Measurements from ENCODE around the gene ELMO1. TPM values are rescaled to one million over a fixed set of nuclear protein-coding genes. Genes with fewer than 3 reads are reported as not detected.

ELMO1 gene
- total and polyA plus RNA-seq, 2 experiments from 2014 or later: 19.7 to 28.7 TPM

DNA sequence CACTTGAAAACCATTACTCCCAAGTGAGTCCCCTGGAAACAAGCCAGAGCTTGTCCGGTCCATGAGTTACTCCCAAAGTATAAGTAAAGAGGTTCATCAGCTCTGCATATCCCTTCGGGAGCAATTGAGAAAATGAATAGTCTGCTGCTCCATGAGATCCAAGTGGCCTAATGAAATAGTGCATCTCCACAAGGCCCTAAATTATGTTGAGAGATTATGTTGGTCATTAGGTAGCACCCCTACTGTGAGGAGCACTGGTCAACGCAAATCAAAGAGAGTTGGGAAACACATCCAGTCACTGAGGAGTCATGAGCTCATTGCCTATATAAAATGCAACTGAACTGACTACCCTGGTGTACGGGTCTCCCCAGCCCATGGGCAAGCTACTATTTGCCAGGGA, 518.9 kb downstream of the ELMO1 start:
- no peaks in the 10 kb centered on the region for H3K9me3 ChIP-seq (ENCODE audit: low read depth)
- no peaks in the 10 kb centered on the region for H3K27me3 ChIP-seq

DNA sequence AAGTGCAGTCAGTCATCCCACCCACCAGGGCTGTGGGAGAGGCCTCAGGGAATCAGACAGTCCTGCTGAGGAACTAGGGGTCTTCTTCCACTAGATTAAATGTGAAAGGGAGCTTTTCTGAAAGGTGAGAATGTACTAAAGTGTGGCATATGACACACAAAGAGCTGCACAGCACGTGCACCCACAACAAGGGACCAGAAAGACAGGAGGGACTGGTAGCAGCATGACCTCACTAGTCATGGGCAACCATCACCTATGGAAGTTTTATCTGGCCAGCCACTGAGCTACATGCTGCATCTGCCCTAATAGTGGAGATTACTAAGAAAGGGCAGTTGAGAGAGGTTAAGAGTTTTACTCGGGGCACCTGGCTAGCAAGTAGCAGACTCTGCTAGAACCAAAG, 519.9 kb downstream of the ELMO1 start:
- no peaks in the 10 kb centered on the region for H3K36me3 ChIP-seq (replicated peaks; ENCODE audit: insufficient read depth, low read depth)
- H3K79me2 ChIP-seq: no peaks in the 10 kb centered on the region
- H3K9me3 ChIP-seq (ENCODE audit: low read depth): no peaks in the 10 kb centered on the region
- no peak overlapping the region for H3K4me2 ChIP-seq
- no peaks in the 10 kb centered on the region for H3K4me1 ChIP-seq (ENCODE audit: insufficient read depth)
- WGBS (ENCODE audit: low lambda C conversion rate, missing lambda C conversion rate): 86% methylated on average over 2 of the region's 2 CpGs
- H4K20me1 ChIP-seq (ENCODE audit: insufficient read depth, poor library complexity, severe bottlenecking): no peaks in the 10 kb centered on the region
- no peak overlapping the region for H3K27ac ChIP-seq
- no peaks in the 10 kb centered on the region for H3K9me2 ChIP-seq (replicated peaks; ENCODE audit: insufficient read depth)
- TF ChIP-seq CTCF (IDR thresholded peaks at IDR 0.05; ENCODE audit: poor library complexity): no peak
- H2AFZ ChIP-seq: no peak overlapping the region
- no peak for DNase-seq (ENCODE audit: low spot score)
- H3K27me3 ChIP-seq: no peaks in the 10 kb centered on the region
- no peak overlapping the region for H3K4me3 ChIP-seq

More for the DNA sequence above, 518.9 kb downstream of the ELMO1 start:
- no peaks in the 10 kb centered on the region for H3K79me2 ChIP-seq
- H3K4me2 ChIP-seq: no peak overlapping the region
- 92% methylated on average over 4 of the region's 4 CpGs for WGBS (ENCODE audit: low lambda C conversion rate, missing lambda C conversion rate)
- no peaks in the 10 kb centered on the region for H3K36me3 ChIP-seq (replicated peaks; ENCODE audit: insufficient read depth, low read depth)
- H4K20me1 ChIP-seq (ENCODE audit: insufficient read depth, poor library complexity, severe bottlenecking): no peaks in the 10 kb centered on the region
- no peak for DNase-seq (ENCODE audit: low spot score)
- H2AFZ ChIP-seq: no peak overlapping the region
- H3K9me2 ChIP-seq (replicated peaks; ENCODE audit: insufficient read depth): no peaks in the 10 kb centered on the region
- no peak overlapping the region for H3K27ac ChIP-seq
- TF ChIP-seq EZH2 (IDR thresholded peaks at IDR 0.05; ENCODE audit: borderline replicate concordance): no peak
- no peak for TF ChIP-seq CTCF (IDR thresholded peaks at IDR 0.05; ENCODE audit: poor library complexity)
- TF ChIP-seq EZH2phosphoT487 (IDR thresholded peaks at IDR 0.05; ENCODE audit: low read depth, severe bottlenecking, unreplicated experiment): no peak
- H3K4me1 ChIP-seq (ENCODE audit: insufficient read depth): no peaks in the 10 kb centered on the region
- H3K4me3 ChIP-seq: no peak overlapping the region

- H3K4me1 ChIP-seq (ENCODE audit: insufficient read depth): no peaks in the 10 kb centered on the region
- no peaks in the 10 kb centered on the region for H3K36me3 ChIP-seq (replicated peaks; ENCODE audit: insufficient read depth, low read depth)
- H3K4me3 ChIP-seq: no peak overlapping the region
- H3K79me2 ChIP-seq: no peaks in the 10 kb centered on the region
- H4K20me1 ChIP-seq (ENCODE audit: insufficient read depth, poor library complexity, severe bottlenecking): no peaks in the 10 kb centered on the region
- H3K27me3 ChIP-seq: no peaks in the 10 kb centered on the region
- 61% methylated on average over 5 of the region's 5 CpGs for WGBS (ENCODE audit: low lambda C conversion rate, missing lambda C conversion rate)
- DNase-seq (ENCODE audit: low spot score): no peak
- no peak overlapping the region for H3K4me2 ChIP-seq
- no peaks in the 10 kb centered on the region for H3K9me3 ChIP-seq (ENCODE audit: low read depth)
- no peak overlapping the region for H3K27ac ChIP-seq
- no peak overlapping the region for H2AFZ ChIP-seq
- no peaks in the 10 kb centered on the region for H3K9me2 ChIP-seq (replicated peaks; ENCODE audit: insufficient read depth)
- TF ChIP-seq EZH2phosphoT487 (IDR thresholded peaks at IDR 0.05; ENCODE audit: low read depth, severe bottlenecking, unreplicated experiment) (no peak), CTCF (IDR thresholded peaks at IDR 0.05; ENCODE audit: poor library complexity) (no peak), EZH2 (IDR thresholded peaks at IDR 0.05; ENCODE audit: borderline replicate concordance) (no peak)
These were observed 520.4 kb downstream of the ELMO1 start for GRCh38 chr7:36928311-36928710.

DNA sequence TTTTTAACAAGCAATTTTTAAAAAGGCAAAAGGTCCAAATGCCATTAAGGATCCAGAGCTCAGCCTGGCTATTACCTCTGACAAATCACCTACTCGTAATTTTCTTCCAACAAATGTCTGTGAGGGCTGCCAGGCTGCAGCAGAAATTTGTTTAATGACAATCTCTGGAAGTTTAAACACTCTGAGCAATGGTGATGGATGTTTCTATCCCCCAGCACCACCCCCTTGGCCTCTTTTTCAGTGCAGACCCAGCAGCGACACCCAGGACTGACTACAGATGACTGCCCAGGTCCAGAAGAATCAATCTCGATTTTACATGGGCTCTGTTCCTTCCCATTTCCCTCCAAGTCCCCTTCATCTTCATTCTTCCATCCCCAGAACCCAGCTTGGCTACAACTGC, 523.0 kb downstream of the ELMO1 start:
- Histone ChIP-seq H3K4me2 (no peak overlapping the region), H3K4me1 (ENCODE audit: insufficient read depth) (no peaks in the 10 kb centered on the region), H3K79me2 (no peaks in the 10 kb centered on the region), H3K27me3 (no peaks in the 10 kb centered on the region), H3K4me3 (no peak overlapping the region), H3K9me2 (replicated peaks; ENCODE audit: insufficient read depth) (no peaks in the 10 kb centered on the region), H3K27ac (no peak overlapping the region), H4K20me1 (ENCODE audit: insufficient read depth, poor library complexity, severe bottlenecking) (no peaks in the 10 kb centered on the region), H3K9me3 (ENCODE audit: low read depth) (no peaks in the 10 kb centered on the region), H2AFZ (no peak overlapping the region), H3K36me3 (replicated peaks; ENCODE audit: insufficient read depth, low read depth) (no peaks in the 10 kb centered on the region)
- no peak for DNase-seq (ENCODE audit: low spot score)
- TF ChIP-seq EZH2phosphoT487 (IDR thresholded peaks at IDR 0.05; ENCODE audit: low read depth, severe bottlenecking, unreplicated experiment) (no peak), EZH2 (IDR thresholded peaks at IDR 0.05; ENCODE audit: borderline replicate concordance) (no peak), CTCF (IDR thresholded peaks at IDR 0.05; ENCODE audit: poor library complexity) (no peak)
- WGBS (ENCODE audit: low lambda C conversion rate, missing lambda C conversion rate): 86% methylated on average over 3 of the region's 3 CpGs

All from hepatocyte (in vitro differentiated cells).